ENCODE results near the gene VIL1. TPM values are rescaled to one million over a fixed set of nuclear protein-coding genes. Genes with fewer than 3 reads are reported as not detected.

VIL1 gene
- total and polyA plus RNA-seq, 9 of the 15 experiments (the other 6 are each of a cell fraction or from before 2014, with no cell fraction given) = 0.51 to 2.7 (median 1.2) TPM

GRCh38 chr2:218445602-218446001, 26.7 kb downstream of the VIL1 start:
- no peak for ATAC-seq
- Histone ChIP-seq H3K79me2 (ENCODE audit: control insufficient read depth, insufficient read depth, low read length) (no peaks in the 10 kb centered on the region), H2AFZ (ENCODE audit: low read depth, low read length) (no peak overlapping the region), H3K27ac (ENCODE audit: extremely low read depth, low read depth, low read length) (no peak overlapping the region), H3K27me3 (ENCODE audit: control insufficient read depth in 2 of 2, insufficient read depth in 2 of 2, low read length in 2 of 2) (no peaks in the 10 kb centered on the region), H3K4me3 (no peak overlapping the region), H4K20me1 (replicated peaks; ENCODE audit: control insufficient read depth, insufficient read depth, low read length) (no peaks in the 10 kb centered on the region), H3K9me3 (replicated peaks; ENCODE audit: control insufficient read depth, insufficient read depth, low read depth, low read length) (no peaks in the 10 kb centered on the region), H3K9me1 (ENCODE audit: control insufficient read depth, insufficient read depth, low read length) (no peaks in the 10 kb centered on the region), H3K36me3 (ENCODE audit: control insufficient read depth, insufficient read depth, low read length) (peaks cover 13% of the 10 kb centered on the region; the same call in 2 of the 3 replicates), H3K9ac (ENCODE audit: insufficient read depth in 1 of 2, low read depth in 2 of 2, low read length in 2 of 2) (no peak overlapping the region), H3K4me2 (ENCODE audit: insufficient read depth, low read length) (no peak overlapping the region), H3K4me1 (replicated peaks in 1 of 2; ENCODE audit: control insufficient read depth in 2 of 2, insufficient read depth in 2 of 2, low read length in 2 of 2) (no peaks in the 10 kb centered on the region; a peak in 2 of 5 replicates)
- ChIA-PET CTCF (ENCODE audit: low intra/inter-chr PET ratio) (no interaction called here), POLR2A (no interaction called here)
- DNase-seq (ENCODE audit: extremely low read depth in 1 of 4, low spot score in 3 of 4) = no peak
- FAIRE-seq = no peak
- no peak for TF ChIP-seq ZNF253 (CRISPR knock-in tag; conservative IDR thresholded peaks at IDR 0.05)
- TF ChIP-seq DACH1 (IDR thresholded peaks at IDR 0.05; ENCODE audit: partially characterized antibody) = no peak
- TF ChIP-seq ZNF395 (CRISPR knock-in tag; IDR thresholded peaks at IDR 0.05) = no peak
- TF ChIP-seq ZNF57 (CRISPR knock-in tag; IDR thresholded peaks at IDR 0.05) = no peak
- no peak for TF ChIP-seq CBX2 (IDR thresholded peaks at IDR 0.05; ENCODE audit: insufficient read depth, low read length, poor library complexity, severe bottlenecking)
- TF ChIP-seq BRF1 (IDR thresholded peaks at IDR 0.05; ENCODE audit: borderline replicate concordance, extremely low read depth, insufficient read length) = no peak
- TF ChIP-seq E2F3 (CRISPR knock-in tag; IDR thresholded peaks at IDR 0.05) = no peak
- no peak for TF ChIP-seq ZBTB8A (IDR thresholded peaks at IDR 0.05; ENCODE audit: partially characterized antibody)
- TF ChIP-seq RNF2 (IDR thresholded peaks at IDR 0.05) = no peak
- TF ChIP-seq TAF9B (IDR thresholded peaks at IDR 0.05; ENCODE audit: partially characterized antibody) = no peak
- no peak for TF ChIP-seq ZNF280A (IDR thresholded peaks at IDR 0.05; ENCODE audit: low read depth, partially characterized antibody)
- TF ChIP-seq ZNF124 (CRISPR knock-in tag; IDR thresholded peaks at IDR 0.05) = no peak
- no peak for TF ChIP-seq MTA1 (IDR thresholded peaks at IDR 0.05; ENCODE audit: borderline replicate concordance)
- TF ChIP-seq DNMT1 (IDR thresholded peaks at IDR 0.05) = no peak
- in situ Hi-C loops (cut with MboI) (no loop called here), intact Hi-C loops (cut with micrococcal nuclease) (no loop called here)
- BruUV-seq (replicated peaks) = no TSS peak

All from K562 (cell line).